ENCODE data around the gene ATP8A2.

ATP8A2 gene

GRCh38 chr13:25683056-25683455 lies 311.3 kb downstream of the ATP8A2 start:
- no peak for DNase-seq

- no peak for DNase-seq
Measured at GRCh38 chr13:25683662-25684370, 312.0 kb downstream of the ATP8A2 start.

GRCh38 chr13:25684491-25684890 lies 312.7 kb downstream of the ATP8A2 start:
- no peak for DNase-seq

GRCh38 chr13:25686831-25687470 lies 315.2 kb downstream of the ATP8A2 start:
- no peak for DNase-seq

GRCh38 chr13:25687471-25688225 lies 315.9 kb downstream of the ATP8A2 start:
- no peak for DNase-seq

- no peak for DNase-seq
Measured at GRCh38 chr13:25688536-25688935, 316.8 kb downstream of the ATP8A2 start.

GRCh38 chr13:25689539-25689938 lies 317.8 kb downstream of the ATP8A2 start:
- DNase-seq = no peak

GRCh38 chr13:25690582-25690981 lies 318.8 kb downstream of the ATP8A2 start:
- no peak for DNase-seq

- peak in 1 of 56 donors; percentile 2 for DNase-seq
Measured at GRCh38 chr13:25691654-25692053, 319.9 kb downstream of the ATP8A2 start.

- DNase-seq = no peak
Measured at GRCh38 chr13:25692099-25692498, 320.3 kb downstream of the ATP8A2 start.

GRCh38 chr13:25699056-25699455 lies 327.3 kb downstream of the ATP8A2 start:
- DNase-seq = no peak

GRCh38 chr13:25699600-25699999 lies 327.8 kb downstream of the ATP8A2 start:
- DNase-seq = no peak

- no peak for DNase-seq
Measured at GRCh38 chr13:25701304-25701703, 329.5 kb downstream of the ATP8A2 start.

- DNase-seq = no peak
Measured at GRCh38 chr13:25702386-25702785, 330.6 kb downstream of the ATP8A2 start.

GRCh38 chr13:25707726-25708125 lies 336.0 kb downstream of the ATP8A2 start:
- no peak for DNase-seq

GRCh38 chr13:25708268-25708667 lies 336.5 kb downstream of the ATP8A2 start:
- DNase-seq = no peak

GRCh38 chr13:25709088-25709487 lies 337.3 kb downstream of the ATP8A2 start:
- no peak for DNase-seq

- no peak for DNase-seq
Measured at GRCh38 chr13:25715760-25716159, 344.0 kb downstream of the ATP8A2 start.

- DNase-seq = no peak
Measured at GRCh38 chr13:25717666-25718197, 346.0 kb downstream of the ATP8A2 start.

GRCh38 chr13:25719666-25720065 lies 347.9 kb downstream of the ATP8A2 start:
- no peak for DNase-seq

GRCh38 chr13:25722893-25723292 lies 351.1 kb downstream of the ATP8A2 start:
- DNase-seq = no peak

- no peak for DNase-seq
Measured at GRCh38 chr13:25725104-25725503, 353.3 kb downstream of the ATP8A2 start.

Measured in nucleus accumbens (tissue), 56 donors.